Esophagus (tissue), 2 donors: ENCODE results near the gene LMNTD1. TPM values are rescaled to one million over a fixed set of nuclear protein-coding genes. Genes with fewer than 3 reads are reported as not detected.

Experiments used
- H3K27ac ChIP-seq, 2 donors: one replicate each; pipeline ENCODE4 v1.5.1; 2013; ENCODE audit warnings: low read depth in 2 of 2, mild to moderate bottlenecking in 2 of 2, inconsistent platforms in 1 of 2, low read length in 1 of 2, moderate library complexity in 1 of 2
- H3K27me3 ChIP-seq, 2 donors: one replicate each; pipeline ENCODE4 v1.6.1; 2013; ENCODE audit warnings: low read length in 2 of 2, control low read depth in 1 of 2, mild to moderate bottlenecking in 1 of 2; ENCODE audit not compliant: insufficient read depth in 2 of 2, control insufficient read depth in 1 of 2
- H3K36me3 ChIP-seq, 2 donors: one replicate each; pipeline ENCODE4 v1.6.1; 2013; ENCODE audit warnings: low read length in 1 of 2; ENCODE audit not compliant: control insufficient read depth in 2 of 2, insufficient read depth in 2 of 2
- H3K4me1 ChIP-seq, 2 donors: one replicate each; pipeline ENCODE4 v1.6.1; 2013; ENCODE audit warnings: low read length in 1 of 2; ENCODE audit not compliant: control insufficient read depth in 2 of 2, insufficient read depth in 2 of 2
- H3K4me3 ChIP-seq, 2 donors: one replicate each; pipeline ENCODE4 v1.5.1; 2013; ENCODE audit warnings: low read length in 2 of 2, mild to moderate bottlenecking in 2 of 2, low read depth in 1 of 2, moderate library complexity in 1 of 2
- H3K9me3 ChIP-seq, 2 donors: one replicate each; pipeline ENCODE4 v1.6.1; 2013; ENCODE audit warnings: mild to moderate bottlenecking in 2 of 2, low read depth in 1 of 2, low read length in 1 of 2, moderate library complexity in 1 of 2; ENCODE audit not compliant: control insufficient read depth in 2 of 2, insufficient read depth in 1 of 2
- WGBS, 2 donors: extraction: QIAGEN DNeasy Blood & Tissue Kit; methylation state at CpG; one replicate each; pipeline ENCODE4 v1.1.7; 2013; 5-methylcytosine and 5-hydroxymethylcytosine counted together
- polyA plus RNA-seq, 2 donors: library from polyadenylated mRNA; stranded (reverse); fragments of 200-250 nt; gene quantifications; one replicate each; pipeline ENCODE4 v1.2.3, GENCODE V29; 2013
- donor health status: healthy with polysubstance abuse.
- donor health status: Bipolar disorder and iron deficiency.

Gene LMNTD1
- polyA plus RNA-seq, 2 donors, result not detected

- Histone ChIP-seq H3K36me3 (no peaks in the 10 kb centered on the region), H3K4me1 (no peaks in the 10 kb centered on the region), H3K27me3 (no peaks in the 10 kb centered on the region), H3K27ac (no peak overlapping the region), H3K9me3 (no peaks in the 10 kb centered on the region), H3K4me3 (no peak overlapping the region)
- 92 to 96% methylated on average over 5 of the region's 5 CpGs for WGBS, 2 donors
These were observed 75.9 kb downstream of the LMNTD1 start for GRCh38 chr12:25477217-25477616.

- Histone ChIP-seq H3K36me3 (no peaks in the 10 kb centered on the region), H3K27me3 (no peaks in the 10 kb centered on the region), H3K4me1 (no peaks in the 10 kb centered on the region), H3K9me3 (no peaks in the 10 kb centered on the region), H3K4me3 (no peak overlapping the region), H3K27ac (no peak overlapping the region)
These were observed 80.6 kb downstream of the LMNTD1 start for GRCh38 chr12:25472453-25472852.

GRCh38 chr12:25469861-25470260 lies 83.2 kb downstream of the LMNTD1 start:
- H3K27me3 ChIP-seq, result no peaks in the 10 kb centered on the region
- 47 to 65% methylated on average over 2 of the region's 2 CpGs for WGBS, 2 donors
- no peaks in the 10 kb centered on the region for H3K4me1 ChIP-seq
- H3K9me3 ChIP-seq, result no peaks in the 10 kb centered on the region
- H3K4me3 ChIP-seq, result no peak overlapping the region
- H3K27ac ChIP-seq, result no peak overlapping the region
- no peaks in the 10 kb centered on the region for H3K36me3 ChIP-seq

- no peaks in the 10 kb centered on the region for H3K36me3 ChIP-seq
- H3K4me3 ChIP-seq, result no peak overlapping the region
- H3K27ac ChIP-seq, result no peak overlapping the region
- WGBS, 2 donors, result 84 to 87% methylated on average over 6 of the region's 6 CpGs
- no peaks in the 10 kb centered on the region for H3K9me3 ChIP-seq
- H3K27me3 ChIP-seq, result no peaks in the 10 kb centered on the region
- no peaks in the 10 kb centered on the region for H3K4me1 ChIP-seq
These were observed 83.7 kb downstream of the LMNTD1 start for GRCh38 chr12:25469368-25469767.

- Histone ChIP-seq H3K4me3 (no peak overlapping the region), H3K27me3 (no peaks in the 10 kb centered on the region), H3K27ac (no peak overlapping the region), H3K4me1 (no peaks in the 10 kb centered on the region), H3K36me3 (no peaks in the 10 kb centered on the region), H3K9me3 (no peaks in the 10 kb centered on the region)
- 95 to 97% methylated on average over 8 of the region's 8 CpGs for WGBS, 2 donors
These were observed 89.6 kb downstream of the LMNTD1 start for GRCh38 chr12:25463521-25463920.

GRCh38 chr12:25463005-25463404 lies 90.1 kb downstream of the LMNTD1 start:
- no peak overlapping the region for H3K27ac ChIP-seq
- no peaks in the 10 kb centered on the region for H3K9me3 ChIP-seq
- no peaks in the 10 kb centered on the region for H3K36me3 ChIP-seq
- no peaks in the 10 kb centered on the region for H3K4me1 ChIP-seq
- WGBS, 2 donors, result 76 to 86% methylated on average over 4 of the region's 4 CpGs
- H3K4me3 ChIP-seq, result no peak overlapping the region
- H3K27me3 ChIP-seq, result no peaks in the 10 kb centered on the region

GRCh38 chr12:25459541-25459951 lies 93.5 kb downstream of the LMNTD1 start:
- no peaks in the 10 kb centered on the region for H3K36me3 ChIP-seq
- no peaks in the 10 kb centered on the region for H3K4me1 ChIP-seq
- H3K27ac ChIP-seq, result no peak overlapping the region
- H3K27me3 ChIP-seq, result no peaks in the 10 kb centered on the region
- H3K4me3 ChIP-seq, result no peak overlapping the region
- H3K9me3 ChIP-seq, result no peaks in the 10 kb centered on the region
- 88% methylated on average over 13 of the region's 13 CpGs for WGBS, 2 donors

- Histone ChIP-seq H3K36me3 (no peaks in the 10 kb centered on the region), H3K4me1 (no peaks in the 10 kb centered on the region), H3K27ac (no peak overlapping the region), H3K4me3 (no peak overlapping the region), H3K9me3 (no peaks in the 10 kb centered on the region), H3K27me3 (no peaks in the 10 kb centered on the region)
- WGBS, 2 donors, result 16 to 29% methylated on average over 6 of the region's 6 CpGs
These were observed 95.0 kb downstream of the LMNTD1 start for GRCh38 chr12:25458047-25458552.

GRCh38 chr12:25456474-25456873 lies 96.6 kb downstream of the LMNTD1 start:
- WGBS, 2 donors, result 90 to 94% methylated on average over 4 of the region's 4 CpGs
- Histone ChIP-seq H3K4me1 (no peaks in the 10 kb centered on the region), H3K27ac (no peak overlapping the region), H3K36me3 (no peaks in the 10 kb centered on the region), H3K27me3 (no peaks in the 10 kb centered on the region), H3K4me3 (no peak overlapping the region), H3K9me3 (no peaks in the 10 kb centered on the region)

GRCh38 chr12:25455696-25456095 lies 97.4 kb downstream of the LMNTD1 start:
- no peaks in the 10 kb centered on the region for H3K9me3 ChIP-seq
- 77 to 78% methylated on average over 2 of the region's 2 CpGs for WGBS, 2 donors
- no peaks in the 10 kb centered on the region for H3K36me3 ChIP-seq
- no peaks in the 10 kb centered on the region for H3K4me1 ChIP-seq
- H3K27me3 ChIP-seq, result no peaks in the 10 kb centered on the region
- H3K4me3 ChIP-seq, result no peak overlapping the region
- no peak overlapping the region for H3K27ac ChIP-seq
